Ishikawa (cell line): ENCODE results near the gene PLAC8L1.

Experiments used
- CEBPB ChIP-seq: IDR thresholded peaks from 2 replicates; pipeline ENCODE4 v1.6.1; 2012
- CREB1 ChIP-seq: IDR thresholded peaks from 2 replicates; pipeline ENCODE4 v1.6.1; 2012; ENCODE audit warnings: low read depth
- EGR1 ChIP-seq: IDR thresholded peaks from 2 replicates; pipeline ENCODE4 v1.6.1; 2012
- EP300 ChIP-seq: IDR thresholded peaks from 2 replicates; pipeline ENCODE4 v1.6.1; 2012; ENCODE audit warnings: borderline replicate concordance
- MAX ChIP-seq: IDR thresholded peaks from 2 replicates; pipeline ENCODE4 v1.6.1; 2012
- NFIC ChIP-seq: IDR thresholded peaks from 2 replicates; pipeline ENCODE4 v1.6.1; 2012
- RAD21 ChIP-seq: IDR thresholded peaks from 2 replicates; pipeline ENCODE4 v1.6.1; 2012; ENCODE audit warnings: low read depth
- REST ChIP-seq: IDR thresholded peaks from 2 replicates; pipeline ENCODE4 v1.6.1; 2012; ENCODE audit warnings: low read depth, mild to moderate bottlenecking
- TAF1 ChIP-seq: IDR thresholded peaks from 2 replicates; pipeline ENCODE4 v1.6.1; 2012; ENCODE audit warnings: low read depth, mild to moderate bottlenecking
- TCF12 ChIP-seq: IDR thresholded peaks from 2 replicates; pipeline ENCODE4 v1.6.1; 2012; ENCODE audit warnings: low read depth
- TEAD4 ChIP-seq: IDR thresholded peaks from 2 replicates; pipeline ENCODE4 v1.6.1; 2012
- YY1 ChIP-seq: IDR thresholded peaks from 2 replicates; pipeline ENCODE4 v1.6.1; 2012; ENCODE audit warnings: low read depth
- ZBTB7A ChIP-seq: IDR thresholded peaks from 2 replicates; pipeline ENCODE4 v1.6.1; 2012; ENCODE audit warnings: low read depth

GRCh38 chr5:146081556-146081955, 23.8 kb downstream of the PLAC8L1 start:
- TF ChIP-seq YY1 = no peak
- TF ChIP-seq EP300 = no peak
- TF ChIP-seq REST = no peak
- no peak for TF ChIP-seq RAD21
- no peak for TF ChIP-seq CEBPB
- TF ChIP-seq EGR1 = no peak
- TF ChIP-seq NFIC = no peak
- TF ChIP-seq CREB1 = no peak
- TF ChIP-seq MAX = no peak
- TF ChIP-seq TEAD4 = no peak
- TF ChIP-seq TAF1 = no peak
- TF ChIP-seq ZBTB7A = no peak
- no peak for TF ChIP-seq TCF12
